Embryonic facial prominence (tissue), 1 donor: ENCODE measurements around the gene TRIO.

Experiments used
- DNase-seq: peaks from one replicate; pipeline ENCODE4 v3.0.0-alpha.2; 2016; ENCODE audit errors: extremely low spot score

TRIO gene

DNA sequence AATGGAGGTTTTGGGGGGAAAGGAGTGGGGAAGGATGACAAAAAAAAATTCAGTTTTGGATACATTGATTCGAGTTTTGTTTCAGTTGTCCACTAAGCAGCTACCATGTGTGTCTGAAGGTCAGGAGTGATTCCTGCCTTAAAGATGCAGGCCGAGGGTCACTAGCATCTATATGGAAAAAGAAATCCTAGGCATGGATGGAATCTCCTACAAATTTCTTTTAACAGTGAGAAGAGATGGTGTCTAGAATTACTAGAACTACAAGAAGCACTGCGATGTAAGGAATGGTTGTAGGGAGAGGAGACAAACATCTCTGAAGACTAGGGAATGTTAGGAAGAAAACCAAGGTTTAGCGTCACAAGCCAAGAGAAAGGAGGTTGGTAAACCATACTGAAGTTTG is 19.6 kb upstream of the TRIO start:
- DNase-seq = no peak

DNA sequence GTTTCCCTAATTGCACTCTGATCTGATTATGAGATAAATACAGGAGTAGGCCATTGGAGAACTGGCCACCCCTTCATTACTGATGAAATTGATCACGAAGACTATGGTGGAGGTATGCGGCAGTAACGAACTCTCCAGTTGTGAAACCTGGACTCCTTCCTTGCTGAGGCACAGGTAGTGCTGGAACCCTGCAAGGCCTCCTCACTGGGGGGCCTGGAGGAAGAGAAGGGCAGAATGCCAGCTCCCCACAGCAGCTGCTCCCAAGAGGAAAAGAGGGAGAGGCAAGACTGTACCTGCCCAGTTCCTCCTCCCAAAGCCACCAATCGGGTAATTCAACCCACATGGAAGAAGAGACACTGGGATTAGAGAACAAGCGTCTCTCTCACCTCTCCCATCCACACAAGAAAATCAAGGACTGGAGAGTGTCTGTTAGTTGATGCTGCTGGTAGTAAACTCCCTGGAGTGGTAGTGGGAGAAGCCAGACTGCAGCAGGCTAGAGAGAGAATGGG is 19.1 kb upstream of the TRIO start:
- no peak for DNase-seq

DNA sequence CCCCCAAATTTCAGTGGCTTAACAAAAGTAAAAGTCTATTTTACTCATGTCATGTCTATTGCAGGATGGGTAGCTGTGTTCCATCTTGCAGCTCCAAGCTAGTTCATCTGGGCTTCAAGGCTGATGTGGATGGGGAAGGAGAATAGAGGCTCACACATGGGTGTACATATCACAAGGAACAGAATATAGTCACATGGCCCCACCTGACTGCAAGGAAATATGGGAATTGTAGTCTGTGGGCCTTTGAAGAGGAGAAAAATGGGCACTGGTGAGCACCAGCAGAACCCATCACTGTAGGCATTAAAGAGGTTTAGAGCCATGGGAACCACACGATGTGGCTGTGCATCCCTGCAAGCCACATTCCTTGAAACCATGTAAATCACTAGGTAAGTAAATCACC is 17.9 kb upstream of the TRIO start:
- no peak for DNase-seq

DNA sequence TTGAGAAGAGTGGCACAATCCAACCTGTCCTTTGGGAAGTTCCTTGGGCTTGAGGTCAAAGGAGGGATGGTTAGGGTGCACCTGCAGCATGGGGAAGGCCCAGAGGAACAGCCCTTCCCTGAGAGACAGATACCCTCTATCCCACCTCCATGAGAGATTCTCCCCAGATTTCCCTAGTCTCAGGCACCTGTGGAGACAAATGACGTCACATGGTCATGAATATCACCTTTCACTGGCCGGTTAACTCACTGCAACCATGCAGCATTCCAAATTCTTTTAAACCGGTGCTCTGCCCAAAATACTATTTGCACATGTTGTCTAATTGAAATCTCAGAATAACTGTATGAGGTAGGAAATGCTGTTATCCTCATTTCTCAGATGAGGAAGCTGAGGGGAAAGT is 15.6 kb upstream of the TRIO start:
- DNase-seq = no peak

DNA sequence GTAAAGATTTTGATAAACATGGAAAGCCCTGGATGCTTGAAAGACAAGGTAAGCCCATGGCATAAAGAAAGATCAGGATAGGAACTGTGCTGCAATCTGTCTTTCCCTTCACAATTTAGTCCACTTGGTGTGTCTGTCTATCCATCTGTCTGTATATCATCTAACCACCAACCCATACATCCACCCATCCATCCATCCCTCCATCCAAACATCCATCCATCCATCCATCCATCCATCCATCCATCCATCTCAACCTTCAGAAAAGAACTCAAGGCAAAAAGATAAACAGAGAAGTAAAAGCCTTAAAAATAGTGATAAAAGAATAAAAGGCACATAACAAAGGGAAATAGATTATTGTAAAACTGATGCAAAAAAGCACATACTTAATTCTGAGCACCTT is 15.1 kb upstream of the TRIO start:
- no peak for DNase-seq

DNA sequence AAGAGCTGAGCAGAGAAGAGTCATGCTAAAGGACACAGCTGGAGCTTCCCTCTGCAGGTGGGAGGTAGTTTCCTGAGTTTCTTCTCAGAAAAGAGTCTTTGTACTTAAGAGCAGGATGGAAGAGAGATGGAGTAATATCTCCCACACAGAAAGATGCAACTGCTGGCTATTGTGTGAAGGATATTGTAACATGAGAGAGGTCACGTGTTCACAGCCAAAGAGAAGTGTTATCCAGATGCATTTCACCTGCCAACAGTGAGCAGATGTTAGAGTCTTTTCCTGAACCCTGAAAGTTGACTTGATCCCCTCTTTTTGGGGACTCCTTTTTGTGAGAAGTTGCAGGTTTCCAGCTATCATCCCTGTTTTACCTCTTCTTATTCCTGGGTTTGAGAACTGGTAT is 14.0 kb upstream of the TRIO start:
- DNase-seq = no peak

DNA sequence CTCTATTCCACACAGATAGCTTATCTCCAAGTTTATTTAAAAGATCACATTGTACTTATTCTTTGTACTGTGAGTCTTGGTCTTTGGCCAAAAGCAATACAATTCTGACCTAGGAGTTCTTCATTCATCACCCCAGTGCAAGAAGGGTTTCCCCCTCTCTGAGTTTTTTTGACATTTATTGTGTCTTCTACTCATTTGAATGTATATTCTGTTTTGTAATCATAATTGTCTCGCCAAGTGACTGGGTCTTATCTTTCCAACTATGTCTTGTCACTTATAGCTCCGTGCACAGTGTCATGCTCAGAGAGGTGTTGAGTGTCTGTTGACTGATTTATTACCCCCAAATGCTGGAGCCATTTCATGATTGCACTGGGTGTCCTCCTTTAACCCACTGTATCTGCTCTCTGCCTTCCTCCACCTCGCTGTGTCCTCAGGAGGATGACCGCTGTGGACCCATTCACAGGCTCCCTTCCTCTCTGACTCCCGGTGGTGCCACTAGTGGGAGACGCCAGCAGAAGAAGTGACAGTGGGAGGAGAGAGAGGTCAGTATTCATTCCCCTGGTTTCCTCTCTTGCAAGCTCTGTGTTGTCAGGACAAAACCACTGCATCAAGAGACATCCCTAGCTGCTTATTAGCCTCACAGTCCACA is 11.2 kb upstream of the TRIO start:
- DNase-seq = no peak

DNA sequence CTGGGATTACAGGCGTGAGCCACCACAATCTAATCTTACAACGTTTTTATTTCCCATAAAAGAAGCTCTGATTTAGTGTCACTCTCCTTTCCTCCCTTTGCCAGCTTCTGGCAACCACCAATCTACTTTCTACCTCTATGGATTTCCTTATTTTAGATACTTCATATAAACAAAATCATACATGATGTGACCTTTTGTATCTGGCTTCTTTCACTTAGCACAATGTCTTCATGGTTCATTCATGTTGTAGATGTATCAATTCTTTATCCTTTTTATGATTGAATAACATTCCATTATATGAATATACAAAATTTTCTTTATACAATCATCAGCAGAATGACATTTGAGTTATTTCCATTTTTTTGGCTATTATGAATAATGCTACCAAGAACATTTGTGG is 9.7 kb upstream of the TRIO start:
- no peak for DNase-seq

DNA sequence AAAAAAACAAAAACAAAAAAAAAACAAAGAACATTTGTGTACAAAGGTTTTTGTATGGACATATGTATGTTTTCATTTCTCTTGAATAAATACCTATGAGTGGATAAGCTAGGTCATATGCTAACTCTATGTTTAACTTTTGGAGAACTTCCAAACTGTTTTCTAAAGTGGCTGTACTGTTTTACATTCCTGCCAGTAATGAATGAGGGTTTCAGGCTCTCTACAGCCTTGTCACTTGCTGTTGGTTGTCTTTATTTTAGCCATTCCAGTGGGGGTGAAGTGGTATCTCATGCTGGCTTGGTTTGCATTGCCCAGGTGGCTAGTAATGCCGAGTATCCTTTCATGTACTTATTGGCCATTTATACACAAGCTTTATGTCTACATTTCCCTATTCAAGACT is 9.1 kb upstream of the TRIO start:
- no peak for DNase-seq

DNA sequence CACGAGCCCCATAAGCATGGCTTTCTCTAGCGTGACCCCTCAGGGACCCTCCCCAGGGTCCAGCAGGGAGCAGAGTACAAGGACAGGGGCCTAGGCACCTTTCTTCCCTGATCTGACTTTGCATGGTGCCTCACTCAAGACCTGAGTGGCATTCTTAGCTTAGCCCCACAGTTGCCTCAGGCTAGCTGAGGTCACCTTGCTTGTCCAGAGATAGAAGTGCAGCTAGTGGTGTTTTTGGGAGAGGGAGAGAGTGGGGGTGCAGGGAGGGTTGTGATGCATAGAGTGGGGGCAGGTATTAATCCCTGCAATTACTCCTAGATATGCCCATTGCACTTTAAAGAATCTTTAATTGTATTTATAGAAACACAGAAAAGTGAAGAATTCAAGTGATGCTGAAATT is 8.4 kb upstream of the TRIO start:
- no peak for DNase-seq

DNA sequence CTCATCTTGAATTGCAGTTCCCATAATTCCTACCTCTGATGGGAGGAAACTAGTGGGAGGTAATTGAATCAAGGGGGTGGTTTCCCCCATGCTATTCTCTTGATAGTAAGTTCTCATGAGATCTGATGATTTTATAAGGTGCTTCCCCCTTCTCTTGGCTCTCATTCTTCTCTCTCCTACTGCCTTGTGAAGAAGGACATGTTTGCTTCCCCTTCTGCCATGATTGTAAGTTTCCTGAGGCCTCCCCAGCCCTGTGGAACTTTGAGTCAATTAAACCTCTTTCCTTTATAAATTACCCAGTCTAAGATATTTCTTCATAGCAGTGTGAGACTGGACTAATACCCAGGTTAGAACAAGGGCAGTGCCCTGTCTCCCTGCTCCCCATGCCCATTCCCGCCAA is 7.5 kb upstream of the TRIO start:
- no peak for DNase-seq

DNA sequence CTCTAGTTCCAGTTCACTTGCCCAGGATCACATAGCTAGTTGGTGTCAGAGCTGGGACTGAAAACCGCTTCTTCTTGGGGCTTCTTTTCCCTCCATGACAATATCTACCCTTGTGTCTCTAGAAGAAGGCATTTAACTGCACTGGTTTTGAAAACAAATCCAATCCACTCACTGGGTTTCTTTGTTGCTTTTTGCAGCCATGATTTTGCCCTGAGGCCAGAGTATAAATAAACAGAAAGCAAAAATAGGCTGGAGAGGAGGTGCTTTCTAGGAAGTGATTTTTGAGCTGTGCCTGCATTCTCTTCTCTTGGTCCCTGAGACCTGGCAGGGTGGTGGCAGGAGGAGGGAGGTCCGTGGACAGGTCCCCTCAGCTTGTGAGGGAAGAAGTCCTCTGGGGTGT is 6.9 kb upstream of the TRIO start:
- no peak for DNase-seq

DNA sequence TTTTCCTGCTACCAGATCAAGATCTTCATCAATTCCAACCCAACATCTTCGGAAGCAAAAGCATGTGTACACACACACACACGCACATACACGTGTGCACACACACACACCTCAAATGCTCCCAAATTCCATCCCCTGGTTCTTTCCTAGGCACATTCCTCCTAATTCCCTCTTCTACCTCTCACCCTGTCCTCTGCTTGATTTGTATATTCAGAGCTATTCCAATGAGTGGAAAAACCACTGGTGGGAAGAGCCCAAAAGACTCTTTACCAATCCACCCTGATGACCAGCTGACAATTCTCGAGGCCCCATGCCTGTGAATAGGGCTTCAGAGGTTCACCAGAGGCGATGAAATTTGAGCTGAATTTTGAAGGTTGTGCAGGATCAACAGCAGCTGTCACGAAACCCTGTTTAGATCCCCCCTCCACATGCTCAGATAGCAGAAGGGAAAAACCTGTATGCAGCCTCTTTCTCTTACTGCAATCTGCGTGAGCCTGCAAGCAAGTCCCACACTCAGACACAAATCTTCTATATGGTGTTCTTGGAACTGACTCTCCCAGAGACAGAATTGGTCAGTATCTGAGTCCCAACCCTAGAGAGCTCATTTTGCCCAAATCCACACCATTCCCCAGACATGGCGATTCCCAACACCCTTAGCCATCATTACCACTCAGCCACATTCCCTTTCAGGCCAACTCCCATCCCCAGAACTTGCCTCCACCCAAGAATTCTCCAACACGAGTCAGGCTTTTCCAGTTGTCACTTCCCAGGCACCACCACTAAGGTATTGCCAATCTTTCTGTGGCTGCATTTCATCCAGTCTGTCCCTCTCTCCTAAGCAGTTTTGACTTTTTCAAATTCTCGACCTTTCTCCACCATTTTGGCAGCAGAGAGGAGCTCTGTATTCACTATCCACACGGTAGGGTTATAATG is 4.3 kb upstream of the TRIO start:
- DNase-seq = no peak

DNA sequence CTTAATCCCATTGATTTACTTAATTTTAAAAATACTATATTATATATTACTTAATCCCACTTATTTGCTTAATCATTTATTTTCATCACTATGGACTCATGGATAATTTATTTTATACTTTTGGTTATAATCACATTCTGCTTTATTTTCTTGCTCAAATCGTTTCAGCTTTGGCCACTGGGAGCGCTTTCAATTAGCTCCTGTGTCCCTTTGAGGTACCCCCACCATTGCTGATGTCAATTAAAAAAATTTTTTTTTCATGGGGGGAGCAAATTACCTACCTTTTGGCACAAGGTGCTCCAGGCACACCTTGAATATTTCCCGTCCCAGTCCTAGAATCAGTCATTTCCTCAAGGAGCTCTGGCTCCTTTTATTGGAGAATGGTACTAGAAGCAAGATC is 1.4 kb upstream of the TRIO start:
- DNase-seq = no peak

DNA sequence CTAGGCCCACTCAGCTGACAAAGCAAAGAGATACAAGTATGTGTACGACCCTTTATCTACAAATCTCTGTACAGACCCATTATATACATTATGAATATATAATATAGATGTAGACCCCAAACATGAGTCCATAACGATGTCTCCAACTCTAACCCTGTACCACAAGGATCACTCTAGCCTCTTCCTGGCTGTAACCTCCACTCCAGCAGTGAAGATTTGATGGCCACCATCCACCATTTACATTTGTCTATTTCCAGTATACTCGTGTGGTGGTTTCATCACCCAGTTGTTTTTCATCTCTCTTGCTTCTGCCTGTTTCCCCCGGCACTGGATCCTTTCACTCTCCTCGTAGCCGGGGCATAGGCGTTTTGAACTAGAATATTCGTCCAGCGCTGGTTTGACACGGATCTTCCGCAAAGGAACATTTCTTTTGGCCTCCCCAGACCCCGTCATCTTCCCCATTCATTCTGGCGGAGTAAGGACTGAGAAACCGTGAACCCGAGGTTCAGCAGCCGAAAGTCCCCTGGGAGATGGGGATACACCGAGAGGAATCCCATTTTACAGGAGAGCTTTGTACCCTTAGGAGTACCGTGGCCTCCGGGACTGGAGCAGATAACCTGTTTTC is 828 bp upstream of the TRIO start:
- no peak for DNase-seq

DNA sequence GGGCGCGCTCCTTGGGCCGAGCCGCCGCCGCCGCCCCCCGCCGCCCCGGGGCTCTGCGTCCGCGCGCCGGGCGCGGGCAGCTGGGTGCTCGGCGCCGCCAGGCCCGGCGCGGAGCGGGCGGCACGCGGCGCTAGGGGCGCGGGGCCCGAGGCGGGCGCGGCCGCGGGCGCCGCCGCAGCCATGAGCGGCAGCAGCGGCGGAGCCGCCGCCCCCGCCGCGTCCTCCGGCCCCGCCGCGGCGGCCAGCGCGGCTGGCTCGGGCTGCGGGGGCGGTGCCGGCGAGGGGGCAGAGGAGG is 351 bp downstream of the TRIO start:
- DNase-seq = no peak

DNA sequence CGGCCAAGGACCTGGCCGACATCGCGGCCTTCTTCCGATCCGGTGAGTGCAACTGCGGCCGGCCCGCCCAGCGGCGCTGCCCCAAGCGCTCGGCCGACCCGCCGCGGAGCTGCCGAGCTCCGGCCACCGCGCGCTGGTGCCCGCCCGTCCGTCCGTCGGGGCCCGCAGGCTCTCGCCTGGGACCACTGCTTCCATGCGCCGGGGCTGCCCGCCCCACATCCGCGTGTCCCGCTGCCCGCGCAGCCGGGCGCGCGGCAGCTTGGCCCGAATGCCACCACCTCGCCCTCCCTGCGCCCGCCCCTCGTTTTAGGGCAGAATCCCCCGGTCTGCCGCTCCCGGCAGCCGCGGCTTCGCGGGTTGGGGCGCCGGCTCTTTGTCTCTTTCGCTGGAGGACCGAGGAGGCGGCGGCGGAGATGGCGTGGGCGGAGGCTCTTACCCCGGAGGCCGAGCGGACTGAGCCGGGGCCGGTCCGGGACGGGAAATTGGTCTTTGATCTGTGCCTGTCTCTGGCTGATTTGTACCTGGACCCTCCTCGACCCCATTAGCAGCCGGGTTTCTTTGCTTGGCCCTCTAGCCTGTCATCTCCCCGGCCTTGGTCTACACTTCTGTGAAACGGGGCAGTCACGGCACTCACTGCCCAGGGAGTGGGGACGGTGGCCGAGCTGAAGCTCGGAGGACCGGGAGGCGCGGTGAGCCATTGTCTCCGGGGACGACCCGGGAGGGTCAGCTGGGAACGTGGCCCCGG is 871 bp downstream of the TRIO start:
- no peak for DNase-seq

DNA sequence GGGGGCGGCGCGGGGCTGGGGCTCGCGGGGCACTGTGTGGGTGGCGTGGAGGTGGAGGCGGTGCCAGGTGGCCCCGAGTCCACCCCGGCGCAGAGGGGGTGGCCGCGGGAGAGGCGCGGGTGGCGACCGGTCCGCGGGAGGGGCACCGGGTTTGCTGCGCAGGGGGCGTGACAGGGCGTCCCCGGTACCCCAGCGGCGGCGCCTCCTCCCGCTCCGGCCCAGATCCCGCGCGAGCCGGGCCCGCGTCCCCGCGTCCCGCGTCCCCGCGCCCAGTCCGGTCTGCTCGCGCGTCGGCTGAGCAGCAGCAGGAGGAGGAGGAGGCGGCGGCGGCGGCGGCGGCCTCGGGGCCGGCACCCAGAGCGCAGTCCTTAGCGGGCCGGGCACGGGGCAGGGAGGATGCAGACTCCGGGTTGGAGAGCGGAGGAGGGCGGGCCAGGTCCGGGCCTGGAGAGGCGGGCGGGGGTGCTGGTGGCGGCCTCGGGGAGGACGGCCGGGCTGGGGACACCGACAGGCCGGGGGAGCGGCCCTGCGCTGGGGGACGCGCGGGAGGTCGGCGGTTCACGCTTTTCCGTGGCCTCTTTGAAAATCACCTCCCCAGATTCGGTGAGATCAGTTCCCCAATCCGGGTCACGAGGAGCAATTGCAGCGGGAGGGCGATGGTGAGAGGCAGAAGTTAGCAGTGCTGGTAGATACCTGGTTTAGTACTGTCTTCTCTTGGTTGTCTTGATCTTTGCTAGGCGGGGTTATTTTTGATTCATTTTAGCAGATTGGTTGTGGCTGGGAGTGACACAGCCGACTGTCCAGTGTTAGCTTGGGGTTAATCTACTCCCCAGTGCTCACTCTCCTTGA is 1.7 kb downstream of the TRIO start:
- no peak for DNase-seq

DNA sequence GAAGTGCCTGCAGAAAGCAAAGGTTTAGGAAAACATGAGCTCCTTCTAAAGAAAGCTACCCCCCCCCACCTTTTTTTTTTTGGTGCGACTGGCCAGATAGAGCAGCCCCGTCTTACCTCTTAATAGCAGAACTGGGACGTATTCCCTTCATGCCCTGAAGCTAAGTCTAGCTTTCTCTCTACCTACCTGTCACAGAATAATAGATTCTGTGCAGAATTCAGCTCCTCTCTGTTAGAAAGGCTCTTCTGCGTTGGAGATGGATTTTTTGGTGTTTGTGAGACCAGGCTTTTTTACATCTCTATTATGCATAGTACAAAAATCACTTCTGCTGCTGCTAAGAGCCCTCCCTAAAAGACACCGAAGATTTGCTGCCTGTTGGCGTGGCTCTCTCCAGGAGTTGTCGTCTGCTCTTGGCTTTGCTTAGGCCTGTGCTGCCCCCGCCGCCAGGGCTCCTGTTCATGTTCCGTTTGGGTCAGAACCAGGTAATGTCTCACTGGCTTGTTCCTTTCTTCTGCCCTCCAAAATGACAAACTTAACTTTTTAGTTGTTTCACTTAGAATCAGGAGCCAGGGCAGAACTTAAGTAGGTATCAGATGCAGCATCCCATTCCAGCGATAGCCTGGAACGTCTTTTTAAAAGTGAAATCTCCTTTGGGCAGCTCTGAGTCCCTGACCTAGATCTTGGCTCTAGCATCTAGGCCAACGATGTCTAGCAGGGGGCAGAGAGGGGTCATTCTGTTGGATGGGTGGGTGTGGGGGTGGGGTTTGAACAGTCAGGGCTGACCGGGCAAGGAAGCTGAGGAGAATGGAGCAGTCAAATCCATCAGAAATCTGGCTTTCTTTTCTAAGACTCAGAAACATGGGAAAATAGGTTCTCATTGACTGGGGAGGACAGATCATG is 2.5 kb downstream of the TRIO start:
- no peak for DNase-seq

DNA sequence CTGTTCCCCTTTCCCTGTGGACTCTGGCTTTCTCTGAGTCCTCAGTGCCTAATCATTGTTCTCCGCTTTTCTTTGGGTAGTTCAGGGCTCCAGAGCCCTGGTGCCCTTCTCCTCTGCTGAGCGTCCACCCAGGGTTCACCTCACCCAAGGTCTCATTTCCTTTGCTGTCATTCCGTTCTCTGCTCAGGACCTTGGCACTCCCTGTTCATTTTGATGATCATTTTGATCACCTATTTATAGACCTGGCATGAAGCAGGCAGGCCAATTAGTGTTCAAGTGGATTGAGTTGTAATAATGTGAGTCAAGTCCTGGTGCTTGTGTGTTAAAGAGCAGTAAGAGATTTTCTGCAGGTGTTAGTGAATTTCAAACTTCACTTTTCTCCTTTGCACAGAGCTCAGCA is 3.6 kb downstream of the TRIO start:
- DNase-seq = no peak
